ENCODE data around the gene CHST10. TPM values are rescaled to one million over a fixed set of nuclear protein-coding genes. Genes with fewer than 3 reads are reported as not detected.

The CHST10 gene
- polyA plus RNA-seq, 1 donor from 2014 or later = 76.1 TPM

- Histone ChIP-seq H3K4me2 (ENCODE audit: low read length) (no peak overlapping the region), H3F3A (ENCODE audit: insufficient read depth, low read length, poor library complexity, severe bottlenecking) (no peaks in the 10 kb centered on the region), H2AFZ (ENCODE audit: low read depth, low read length) (no peak overlapping the region), H3K36me3 (ENCODE audit: insufficient read depth, low read length) (no peaks in the 10 kb centered on the region), H3K27ac (ENCODE audit: low read length) (no peak overlapping the region), H4K20me1 (ENCODE audit: insufficient read depth) (no peaks in the 10 kb centered on the region), H3K4me3 (ENCODE audit: low read length) (no peak overlapping the region), H3K9ac (ENCODE audit: low read length) (no peak overlapping the region), H3K9me2 (ENCODE audit: insufficient read depth, low read length) (no peaks in the 10 kb centered on the region), H3K79me2 (replicated peaks; ENCODE audit: insufficient read depth, low read length) (no peaks in the 10 kb centered on the region), H3K9me3 (ENCODE audit: low read length) (no peaks in the 10 kb centered on the region), H3K27me3 (ENCODE audit: insufficient read depth, low read depth, low read length) (no peaks in the 10 kb centered on the region)
- TF ChIP-seq MXI1 (conservative IDR thresholded peaks at IDR 0.05; ENCODE audit: poor library complexity, severe bottlenecking) = no peak
- no peak for TF ChIP-seq POLR2AphosphoS5 (IDR thresholded peaks at IDR 0.05)
- TF ChIP-seq SMC3 (conservative IDR thresholded peaks at IDR 0.05; ENCODE audit: poor library complexity) = no peak
- TF ChIP-seq EZH2 (IDR thresholded peaks at IDR 0.05; ENCODE audit: borderline replicate concordance, insufficient read depth, low read length, poor library complexity, severe bottlenecking) = no peak
- no peak for TF ChIP-seq REST (IDR thresholded peaks at IDR 0.05; ENCODE audit: borderline replicate concordance)
- no peak for TF ChIP-seq TAF1 (IDR thresholded peaks at IDR 0.05; ENCODE audit: low read depth)
- TF ChIP-seq EP300 (conservative IDR thresholded peaks at IDR 0.05; ENCODE audit: poor library complexity, severe bottlenecking) = no peak
- no peak for TF ChIP-seq RAD21 (conservative IDR thresholded peaks at IDR 0.05)
- no peak for TF ChIP-seq CTCF (IDR thresholded peaks at IDR 0.05; ENCODE audit: poor library complexity, severe bottlenecking)
These were observed 7.6 kb upstream of the CHST10 start for GRCh38 chr2:100425107-100425506.

GRCh38 chr2:100424277-100424875 is 6.9 kb upstream of the CHST10 start:
- Histone ChIP-seq H3K4me2 (ENCODE audit: low read length) (no peak overlapping the region), H4K20me1 (ENCODE audit: insufficient read depth) (no peaks in the 10 kb centered on the region), H3K27me3 (ENCODE audit: insufficient read depth, low read depth, low read length) (no peaks in the 10 kb centered on the region), H2AFZ (ENCODE audit: low read depth, low read length) (no peak overlapping the region), H3K79me2 (replicated peaks; ENCODE audit: insufficient read depth, low read length) (no peaks in the 10 kb centered on the region), H3K9ac (ENCODE audit: low read length) (no peak overlapping the region), H3F3A (ENCODE audit: insufficient read depth, low read length, poor library complexity, severe bottlenecking) (no peaks in the 10 kb centered on the region), H3K4me3 (ENCODE audit: low read length) (no peak overlapping the region), H3K9me3 (ENCODE audit: low read length) (no peaks in the 10 kb centered on the region), H3K9me2 (ENCODE audit: insufficient read depth, low read length) (no peaks in the 10 kb centered on the region), H3K36me3 (ENCODE audit: insufficient read depth, low read length) (no peaks in the 10 kb centered on the region), H3K27ac (ENCODE audit: low read length) (no peak overlapping the region)
- TF ChIP-seq TAF1 (IDR thresholded peaks at IDR 0.05; ENCODE audit: low read depth) = no peak
- no peak for TF ChIP-seq MXI1 (conservative IDR thresholded peaks at IDR 0.05; ENCODE audit: poor library complexity, severe bottlenecking)
- TF ChIP-seq EP300 (conservative IDR thresholded peaks at IDR 0.05; ENCODE audit: poor library complexity, severe bottlenecking) = no peak
- no peak for TF ChIP-seq CTCF (IDR thresholded peaks at IDR 0.05; ENCODE audit: poor library complexity, severe bottlenecking)
- no peak for TF ChIP-seq SMC3 (conservative IDR thresholded peaks at IDR 0.05; ENCODE audit: poor library complexity)
- TF ChIP-seq POLR2AphosphoS5 (IDR thresholded peaks at IDR 0.05) = no peak
- TF ChIP-seq REST (IDR thresholded peaks at IDR 0.05; ENCODE audit: borderline replicate concordance) = no peak
- TF ChIP-seq RAD21 (conservative IDR thresholded peaks at IDR 0.05) = no peak
- no peak for TF ChIP-seq EZH2 (IDR thresholded peaks at IDR 0.05; ENCODE audit: borderline replicate concordance, insufficient read depth, low read length, poor library complexity, severe bottlenecking)

All from neural cell (in vitro differentiated cells).